HG03095 (cell line): Measurements from ENCODE around the gene CLOCK.

Experiments used
- ATAC-seq: cut with Tn5 transposase; IDR thresholded peaks from one replicate; pipeline ENCODE4 v1.9.1; 2021; ENCODE audit warnings: moderate library complexity; ENCODE audit not compliant: unreplicated experiment

Gene CLOCK

GRCh38 chr4:55485821-55486220, 60.9 kb downstream of the CLOCK start:
- no peak for ATAC-seq

DNA sequence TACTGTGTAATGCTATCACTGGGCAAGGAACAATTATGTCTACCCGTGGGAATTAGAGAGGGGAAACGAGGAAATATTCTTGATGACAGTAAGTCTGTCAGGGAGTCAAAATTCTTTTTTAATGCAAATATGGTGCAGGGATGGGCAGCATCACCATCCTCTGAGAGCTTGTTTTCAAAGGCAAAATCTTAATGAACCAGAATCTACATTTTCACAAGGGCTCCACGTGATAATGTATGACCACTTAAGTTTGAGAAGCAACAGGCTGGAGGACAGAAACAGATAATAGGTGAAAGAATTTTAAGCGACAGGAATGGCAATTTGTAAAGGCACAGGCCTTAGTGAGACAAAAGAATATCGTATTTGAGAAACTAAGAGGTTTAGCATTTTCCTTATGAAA, 63.4 kb downstream of the CLOCK start:
- no peak for ATAC-seq

GRCh38 chr4:55475394-55476243, 71.1 kb downstream of the CLOCK start:
- no peak for ATAC-seq

DNA sequence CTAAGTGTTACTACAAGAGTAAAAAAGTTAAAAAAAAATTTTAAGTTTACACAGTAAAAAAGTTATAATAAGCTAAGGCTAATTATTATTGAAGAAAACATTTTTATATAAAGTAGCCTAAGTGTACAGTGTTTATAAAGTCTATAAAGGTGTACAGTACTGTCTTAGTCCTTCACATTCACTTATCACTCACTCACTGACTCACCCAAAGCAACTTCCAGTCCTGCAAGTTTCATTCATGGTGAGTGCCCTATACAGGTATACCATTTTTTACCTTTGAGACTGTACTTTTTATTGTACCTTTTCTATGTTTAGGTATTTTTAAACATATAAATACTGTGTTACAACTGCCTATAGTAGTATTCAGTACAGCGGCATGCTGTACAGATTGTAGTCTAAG, 76.7 kb downstream of the CLOCK start:
- ATAC-seq = no peak

DNA sequence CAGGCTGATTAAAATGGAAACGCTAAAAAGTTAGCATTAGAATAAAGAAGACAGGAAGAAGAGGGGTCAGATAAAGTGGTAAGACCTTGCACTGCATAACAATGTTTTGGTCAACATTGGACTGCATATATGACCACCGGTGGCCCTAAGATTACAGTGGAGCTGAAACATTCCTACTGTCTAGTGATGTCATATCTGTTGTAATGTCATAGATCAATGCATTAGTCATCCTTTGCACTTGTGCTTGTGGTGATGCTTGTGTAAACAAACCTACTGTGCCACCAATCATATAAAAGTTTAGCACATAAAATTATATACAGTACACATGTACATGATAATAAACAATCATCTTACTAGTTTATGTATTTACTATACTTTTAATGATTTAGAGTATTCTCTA, 78.0 kb downstream of the CLOCK start:
- no peak for ATAC-seq

DNA sequence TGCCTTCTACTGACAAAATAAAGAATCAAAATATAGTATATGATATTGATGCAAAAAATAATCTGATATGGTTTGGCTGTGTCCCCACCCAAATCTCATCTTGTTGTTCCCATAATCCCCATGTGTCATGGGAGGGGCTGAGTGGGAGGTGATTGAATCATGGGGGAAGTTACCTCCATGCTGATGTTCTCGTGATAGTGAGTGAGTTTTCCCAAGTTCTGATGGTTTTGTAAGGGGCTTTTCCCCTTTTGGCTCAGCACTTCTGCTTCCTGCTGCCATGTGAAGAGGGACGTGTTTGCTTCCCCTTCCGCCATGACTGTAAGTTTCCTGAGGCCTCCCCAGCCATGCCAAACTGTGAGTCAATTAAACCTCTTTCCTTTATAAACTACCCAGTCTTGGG, 80.7 kb downstream of the CLOCK start:
- ATAC-seq = no peak

DNA sequence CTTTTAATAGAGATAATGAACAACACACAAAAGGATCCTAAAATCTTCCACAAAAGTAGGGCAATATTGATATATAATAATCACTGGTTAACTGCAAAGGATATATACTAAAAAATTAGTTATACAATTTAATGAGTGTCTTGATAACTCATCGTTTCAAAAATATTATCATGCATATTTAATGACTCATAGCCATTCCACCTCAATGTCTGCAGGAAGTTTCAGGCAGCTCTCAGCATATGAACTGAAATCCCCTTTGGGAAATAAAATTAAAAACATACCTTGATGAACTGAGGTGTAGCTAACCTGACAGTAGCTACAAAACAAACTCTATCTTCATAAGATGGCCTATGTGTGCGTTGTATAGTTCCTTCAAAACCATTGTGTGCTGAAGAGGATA, 88.1 kb downstream of the CLOCK start:
- ATAC-seq = no peak

GRCh38 chr4:55458164-55458563, 88.5 kb downstream of the CLOCK start:
- ATAC-seq = no peak

DNA sequence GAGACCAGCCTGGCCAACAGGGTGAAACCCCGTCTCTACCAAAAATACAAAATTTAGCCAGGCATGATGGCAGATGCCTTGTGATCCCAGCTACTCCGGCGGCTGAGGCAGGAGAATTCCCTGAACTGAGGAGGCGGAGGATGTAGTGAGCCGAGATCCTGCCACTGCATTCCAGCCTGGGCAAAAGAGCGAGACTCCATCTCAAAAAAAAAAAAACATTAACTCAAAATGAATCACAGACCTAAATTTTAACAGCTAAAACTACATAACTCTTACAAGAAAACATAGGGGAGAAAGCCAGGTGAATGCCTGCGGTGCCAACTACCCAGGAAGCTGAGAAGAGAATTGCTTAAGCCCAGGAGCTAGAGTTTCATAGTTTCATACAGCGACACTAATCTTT, 96.1 kb downstream of the CLOCK start:
- no peak for ATAC-seq

- no peak for ATAC-seq
Observed at GRCh38 chr4:55447831-55448230, 98.9 kb downstream of the CLOCK start.

- ATAC-seq = no peak
Observed at GRCh38 chr4:55447108-55447708, 99.5 kb downstream of the CLOCK start.

- no peak for ATAC-seq
Observed at GRCh38 chr4:55446578-55446922, 100.2 kb downstream of the CLOCK start.

GRCh38 chr4:55445921-55446577, 100.7 kb downstream of the CLOCK start:
- no peak for ATAC-seq

DNA sequence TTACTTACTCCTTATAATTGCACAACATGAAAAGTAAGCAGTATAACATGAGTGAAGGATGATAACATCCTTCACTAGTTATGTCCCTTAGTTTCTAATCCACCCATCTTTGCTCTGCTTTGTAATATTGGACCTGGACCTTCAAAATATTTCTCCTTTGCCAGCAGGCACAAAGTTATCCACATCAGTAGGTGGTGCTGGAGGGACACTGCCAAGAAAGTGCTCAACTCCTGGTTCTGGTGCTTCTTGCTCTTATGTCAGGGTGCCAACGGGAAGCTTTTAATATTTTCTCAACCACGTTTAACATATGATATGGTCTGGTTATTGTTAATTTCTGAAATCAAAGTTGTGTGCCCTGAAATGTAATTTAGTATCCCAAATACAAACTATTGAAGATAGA, 101.9 kb downstream of the CLOCK start:
- no peak for ATAC-seq

GRCh38 chr4:55442541-55442940, 104.2 kb downstream of the CLOCK start:
- ATAC-seq = no peak

GRCh38 chr4:55440786-55441185, 105.9 kb downstream of the CLOCK start:
- no peak for ATAC-seq

- ATAC-seq = no peak
Observed at GRCh38 chr4:55439023-55439422, 107.7 kb downstream of the CLOCK start.

- no peak for ATAC-seq
Observed at GRCh38 chr4:55438314-55438713, 108.4 kb downstream of the CLOCK start.

DNA sequence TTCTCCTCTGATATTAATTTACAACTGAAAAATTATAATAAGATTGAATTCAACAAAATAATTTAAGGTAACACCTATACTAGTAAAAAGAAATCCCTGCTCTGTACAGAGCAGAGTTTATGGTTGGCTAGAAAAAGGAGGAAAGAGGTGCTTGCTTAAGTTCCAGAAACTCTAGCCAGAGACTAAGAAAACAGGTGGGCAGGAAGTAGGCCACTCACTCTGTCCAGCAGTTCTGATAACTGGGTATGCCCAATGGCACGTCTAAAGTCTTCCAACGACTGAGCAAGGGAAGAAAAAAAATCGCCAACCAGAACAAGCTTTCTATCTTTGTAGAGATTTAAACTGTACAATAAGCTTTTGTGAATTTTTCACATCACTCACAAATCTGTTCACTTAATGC, 108.9 kb downstream of the CLOCK start:
- ATAC-seq = no peak

- no peak for ATAC-seq
Observed at GRCh38 chr4:55437356-55437796, 109.3 kb downstream of the CLOCK start.

- ATAC-seq = peak; percentile 66
Observed at GRCh38 chr4:55435141-55435841, 111.4 kb downstream of the CLOCK start.
